NOMO-1 treated with DMSO at 0.1 percent for 48 hours (cell line): ENCODE measurements around the gene TMEM204.

Experiments used
- DNase-seq: peaks from one replicate; lab custom pipeline; 2025; ENCODE audit not compliant: unreplicated experiment; lab: John Stamatoyannopoulos, UW

TMEM204 gene

GRCh38 chr16:1556254-1556653 lies 22.8 kb downstream of the TMEM204 start:
- no peak for DNase-seq

GRCh38 chr16:1557074-1557473 lies 23.6 kb downstream of the TMEM204 start:
- DNase-seq: no peak

GRCh38 chr16:1557576-1557975 lies 24.1 kb downstream of the TMEM204 start:
- DNase-seq: no peak

- no peak for DNase-seq
Observed at GRCh38 chr16:1559446-1559975, 26.0 kb downstream of the TMEM204 start.

- DNase-seq: no peak
Observed at GRCh38 chr16:1560153-1560552, 26.7 kb downstream of the TMEM204 start.

GRCh38 chr16:1560866-1561265 lies 27.4 kb downstream of the TMEM204 start:
- DNase-seq: no peak

- no peak for DNase-seq
Observed at GRCh38 chr16:1561266-1561665, 27.8 kb downstream of the TMEM204 start.

GRCh38 chr16:1561836-1562235 lies 28.4 kb downstream of the TMEM204 start:
- DNase-seq: no peak

GRCh38 chr16:1563786-1564185 lies 30.3 kb downstream of the TMEM204 start:
- DNase-seq: no peak

- peak; percentile 1 for DNase-seq
Observed at GRCh38 chr16:1564325-1564724, 30.9 kb downstream of the TMEM204 start.

- no peak for DNase-seq
Observed at GRCh38 chr16:1565083-1565805, 31.8 kb downstream of the TMEM204 start.

GRCh38 chr16:1567988-1568387 lies 34.5 kb downstream of the TMEM204 start:
- no peak for DNase-seq

- DNase-seq: no peak
Observed at GRCh38 chr16:1571012-1571671, 37.7 kb downstream of the TMEM204 start.

GRCh38 chr16:1572673-1573072 lies 39.2 kb downstream of the TMEM204 start:
- no peak for DNase-seq

GRCh38 chr16:1573301-1573700 lies 39.8 kb downstream of the TMEM204 start:
- no peak for DNase-seq

GRCh38 chr16:1575578-1575977 lies 42.1 kb downstream of the TMEM204 start:
- DNase-seq: no peak

- DNase-seq: no peak
Observed at GRCh38 chr16:1579214-1579613, 45.7 kb downstream of the TMEM204 start.

GRCh38 chr16:1580256-1580655 lies 46.8 kb downstream of the TMEM204 start:
- DNase-seq: no peak

- DNase-seq: no peak
Observed at GRCh38 chr16:1580956-1581355, 47.5 kb downstream of the TMEM204 start.

- no peak for DNase-seq
Observed at GRCh38 chr16:1581804-1582203, 48.3 kb downstream of the TMEM204 start.

GRCh38 chr16:1583180-1583579 lies 49.7 kb downstream of the TMEM204 start:
- no peak for DNase-seq

- DNase-seq: no peak
Observed at GRCh38 chr16:1584926-1585484, 51.5 kb downstream of the TMEM204 start.
